ENCODE measurements around the gene WWOX. TPM values are rescaled to one million over a fixed set of nuclear protein-coding genes. Genes with fewer than 3 reads are reported as not detected.

Gene WWOX
- total RNA-seq, 2 donors from 2014 or later = 30.0 to 35.4 TPM

DNA sequence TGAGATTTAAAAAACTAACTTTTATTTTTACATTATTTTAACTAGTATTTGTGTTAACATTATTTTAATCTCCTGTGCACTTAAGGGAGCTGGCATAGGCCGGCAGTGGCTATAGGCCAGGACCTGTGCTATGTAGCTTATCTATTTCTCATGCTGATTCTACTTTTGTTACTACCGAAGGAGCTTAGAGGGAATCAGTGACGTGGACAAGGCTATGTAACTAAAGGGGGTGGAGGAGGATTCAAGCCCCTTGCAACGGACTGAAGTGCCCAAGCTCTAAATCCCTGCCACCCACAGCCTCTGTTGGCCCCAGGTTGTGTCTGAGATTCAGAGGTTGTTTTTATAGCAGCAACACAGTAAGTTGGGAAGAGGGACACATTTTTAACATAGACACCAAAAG is 356.4 kb downstream of the WWOX start:
- Mint-ChIP-seq H3K36me3 (ENCODE audit: low read depth) (no peaks in the 10 kb centered on the region), H3K4me1 (peaks cover 14% of the 10 kb centered on the region), H3K27ac (no peak overlapping the region), H3K27me3 (ENCODE audit: insufficient read depth) (peaks cover 9% of the 10 kb centered on the region), H3K4me3 (no peak overlapping the region), H3K9me3 (no peaks in the 10 kb centered on the region)
- TF ChIP-seq, protein P1, sequence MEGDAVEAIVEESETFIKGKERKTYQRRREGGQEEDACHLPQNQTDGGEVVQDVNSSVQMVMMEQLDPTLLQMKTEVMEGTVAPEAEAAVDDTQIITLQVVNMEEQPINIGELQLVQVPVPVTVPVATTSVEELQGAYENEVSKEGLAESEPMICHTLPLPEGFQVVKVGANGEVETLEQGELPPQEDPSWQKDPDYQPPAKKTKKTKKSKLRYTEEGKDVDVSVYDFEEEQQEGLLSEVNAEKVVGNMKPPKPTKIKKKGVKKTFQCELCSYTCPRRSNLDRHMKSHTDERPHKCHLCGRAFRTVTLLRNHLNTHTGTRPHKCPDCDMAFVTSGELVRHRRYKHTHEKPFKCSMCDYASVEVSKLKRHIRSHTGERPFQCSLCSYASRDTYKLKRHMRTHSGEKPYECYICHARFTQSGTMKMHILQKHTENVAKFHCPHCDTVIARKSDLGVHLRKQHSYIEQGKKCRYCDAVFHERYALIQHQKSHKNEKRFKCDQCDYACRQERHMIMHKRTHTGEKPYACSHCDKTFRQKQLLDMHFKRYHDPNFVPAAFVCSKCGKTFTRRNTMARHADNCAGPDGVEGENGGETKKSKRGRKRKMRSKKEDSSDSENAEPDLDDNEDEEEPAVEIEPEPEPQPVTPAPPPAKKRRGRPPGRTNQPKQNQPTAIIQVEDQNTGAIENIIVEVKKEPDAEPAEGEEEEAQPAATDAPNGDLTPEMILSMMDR (conservative IDR thresholded peaks at IDR 0.05) = no peak
- H3K36me3 ChIP-seq (ENCODE audit: control insufficient read depth, insufficient read depth, low read length) = peaks cover 5% of the 10 kb centered on the region
- no peak overlapping the region for H3K27ac ChIP-seq (ENCODE audit: low read depth, low read length)
- H3K4me1 ChIP-seq (ENCODE audit: control insufficient read depth, insufficient read depth, low read length) = peaks cover 5% of the 10 kb centered on the region
- H3K9ac ChIP-seq (ENCODE audit: extremely low read depth, low read length, poor library complexity, severe bottlenecking) = no peak overlapping the region
- WGBS, 2 experiments (ENCODE audit: insufficient coverage in 1 of 2, insufficient read length in 1 of 2) = 34% methylated on average over 4 of the region's 4 CpGs; no CpG with 5 or more reads in 1 of the 2 experiments
- H3K9me3 ChIP-seq (ENCODE audit: control insufficient read depth, low read length) = no peaks in the 10 kb centered on the region
- H3K4me3 ChIP-seq (ENCODE audit: low read length) = peak overlapping the region; percentile 1
- DNase-seq = no peak
- no peaks in the 10 kb centered on the region for H3K27me3 ChIP-seq (ENCODE audit: control insufficient read depth, insufficient read depth, low read length, poor library complexity, severe bottlenecking)

DNA sequence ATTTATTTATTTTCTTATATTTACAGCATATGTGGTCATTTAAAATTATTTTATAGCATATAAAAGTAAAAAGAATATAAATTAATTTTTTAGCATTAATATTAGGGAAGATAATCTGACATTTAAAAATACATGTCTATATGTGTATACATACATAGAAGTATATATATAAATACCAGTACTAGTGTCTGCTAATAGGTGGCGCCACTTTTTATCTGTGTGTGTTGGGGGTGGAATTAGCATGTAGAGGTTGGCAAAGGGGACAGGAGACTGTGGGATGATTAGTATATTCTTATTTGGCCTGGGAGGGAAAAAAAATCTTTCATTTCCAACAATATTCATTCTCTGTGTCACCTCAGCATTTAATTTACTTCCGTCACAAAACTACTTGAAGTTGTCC is 359.1 kb downstream of the WWOX start:
- Histone ChIP-seq H3K27me3 (ENCODE audit: control insufficient read depth, insufficient read depth, low read length, poor library complexity, severe bottlenecking) (no peaks in the 10 kb centered on the region), H3K4me1 (ENCODE audit: control insufficient read depth, insufficient read depth, low read length) (peaks cover 5% of the 10 kb centered on the region), H3K36me3 (ENCODE audit: control insufficient read depth, insufficient read depth, low read length) (peaks cover 7% of the 10 kb centered on the region), H3K9me3 (ENCODE audit: control insufficient read depth, low read length) (no peaks in the 10 kb centered on the region), H3K9ac (ENCODE audit: extremely low read depth, low read length, poor library complexity, severe bottlenecking) (no peak overlapping the region), H3K27ac (ENCODE audit: low read depth, low read length) (no peak overlapping the region), H3K4me3 (ENCODE audit: low read length) (no peak overlapping the region)
- H3K27ac Mint-ChIP-seq = no peak overlapping the region
- no peak for DNase-seq
- 100% methylated on average over 1 of the region's 2 CpGs; no CpG with 5 or more reads in 1 of the 2 experiments for whole genome bisulfite sequencing, 2 experiments (ENCODE audit: insufficient coverage in 1 of 2, insufficient read length in 1 of 2)
- TF ChIP-seq, protein P1 (conservative IDR thresholded peaks at IDR 0.05) = peak; percentile 65
- no peaks in the 10 kb centered on the region for H3K27me3 Mint-ChIP-seq (ENCODE audit: insufficient read depth)
- H3K4me1 Mint-ChIP-seq = peaks cover 14% of the 10 kb centered on the region
- no peaks in the 10 kb centered on the region for H3K9me3 Mint-ChIP-seq
- H3K36me3 Mint-ChIP-seq (ENCODE audit: low read depth) = no peaks in the 10 kb centered on the region
- no peak overlapping the region for H3K4me3 Mint-ChIP-seq

GRCh38 chr16:78460428-78460827 is 361.0 kb downstream of the WWOX start:
- Histone ChIP-seq H3K27ac (ENCODE audit: low read depth, low read length) (no peak overlapping the region), H3K9me3 (ENCODE audit: control insufficient read depth, low read length) (peaks cover 17% of the 10 kb centered on the region), H3K4me3 (ENCODE audit: low read length) (no peak overlapping the region), H3K36me3 (ENCODE audit: control insufficient read depth, insufficient read depth, low read length) (peaks cover 7% of the 10 kb centered on the region), H3K4me1 (ENCODE audit: control insufficient read depth, insufficient read depth, low read length) (peaks cover 5% of the 10 kb centered on the region), H3K27me3 (ENCODE audit: control insufficient read depth, insufficient read depth, low read length, poor library complexity, severe bottlenecking) (no peaks in the 10 kb centered on the region), H3K9ac (ENCODE audit: extremely low read depth, low read length, poor library complexity, severe bottlenecking) (no peak overlapping the region)
- TF ChIP-seq, protein P1 (conservative IDR thresholded peaks at IDR 0.05) = no peak
- Mint-ChIP-seq H3K27me3 (ENCODE audit: insufficient read depth) (peaks cover 6% of the 10 kb centered on the region), H3K27ac (no peak overlapping the region), H3K9me3 (peaks cover 15% of the 10 kb centered on the region), H3K36me3 (ENCODE audit: low read depth) (no peaks in the 10 kb centered on the region), H3K4me3 (no peak overlapping the region), H3K4me1 (peaks cover 11% of the 10 kb centered on the region)
- 78 to 93% methylated on average over 1 to 4 of the region's 4 CpGs for WGBS, 2 experiments (ENCODE audit: insufficient coverage in 1 of 2, insufficient read length in 1 of 2)
- DNase-seq = no peak

All from endodermal cell (in vitro differentiated cells).